ENCODE results near the gene GEMIN5. TPM values are rescaled to one million over a fixed set of nuclear protein-coding genes. Genes with fewer than 3 reads are reported as not detected.

GEMIN5 gene
- total RNA-seq, 4 donors from 2014 or later, result 19.4 to 27.7 (median 22.9) TPM

DNA sequence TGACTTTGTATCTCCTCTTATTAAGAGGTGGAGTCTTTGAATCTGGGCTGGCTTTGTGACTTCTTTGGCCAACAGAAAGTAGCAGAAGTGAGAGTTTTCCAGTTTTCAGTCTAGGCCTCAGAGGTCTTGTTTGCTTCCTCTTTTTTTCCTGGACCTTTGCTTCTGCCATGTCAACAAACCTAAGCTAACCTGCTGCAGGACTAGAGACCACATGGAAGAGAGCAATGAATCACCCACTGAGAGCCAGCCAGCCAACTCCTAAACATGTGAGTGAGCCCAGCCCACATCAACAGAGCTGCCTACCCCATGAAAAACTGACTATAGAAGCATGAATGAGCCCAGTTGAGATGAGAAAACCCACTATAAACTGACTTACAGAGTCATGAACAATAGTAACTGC, 32.7 kb upstream of the GEMIN5 start:
- TF ChIP-seq, protein P1, sequence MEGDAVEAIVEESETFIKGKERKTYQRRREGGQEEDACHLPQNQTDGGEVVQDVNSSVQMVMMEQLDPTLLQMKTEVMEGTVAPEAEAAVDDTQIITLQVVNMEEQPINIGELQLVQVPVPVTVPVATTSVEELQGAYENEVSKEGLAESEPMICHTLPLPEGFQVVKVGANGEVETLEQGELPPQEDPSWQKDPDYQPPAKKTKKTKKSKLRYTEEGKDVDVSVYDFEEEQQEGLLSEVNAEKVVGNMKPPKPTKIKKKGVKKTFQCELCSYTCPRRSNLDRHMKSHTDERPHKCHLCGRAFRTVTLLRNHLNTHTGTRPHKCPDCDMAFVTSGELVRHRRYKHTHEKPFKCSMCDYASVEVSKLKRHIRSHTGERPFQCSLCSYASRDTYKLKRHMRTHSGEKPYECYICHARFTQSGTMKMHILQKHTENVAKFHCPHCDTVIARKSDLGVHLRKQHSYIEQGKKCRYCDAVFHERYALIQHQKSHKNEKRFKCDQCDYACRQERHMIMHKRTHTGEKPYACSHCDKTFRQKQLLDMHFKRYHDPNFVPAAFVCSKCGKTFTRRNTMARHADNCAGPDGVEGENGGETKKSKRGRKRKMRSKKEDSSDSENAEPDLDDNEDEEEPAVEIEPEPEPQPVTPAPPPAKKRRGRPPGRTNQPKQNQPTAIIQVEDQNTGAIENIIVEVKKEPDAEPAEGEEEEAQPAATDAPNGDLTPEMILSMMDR (IDR thresholded peaks at IDR 0.05; ENCODE audit: low read depth), result no peak

DNA sequence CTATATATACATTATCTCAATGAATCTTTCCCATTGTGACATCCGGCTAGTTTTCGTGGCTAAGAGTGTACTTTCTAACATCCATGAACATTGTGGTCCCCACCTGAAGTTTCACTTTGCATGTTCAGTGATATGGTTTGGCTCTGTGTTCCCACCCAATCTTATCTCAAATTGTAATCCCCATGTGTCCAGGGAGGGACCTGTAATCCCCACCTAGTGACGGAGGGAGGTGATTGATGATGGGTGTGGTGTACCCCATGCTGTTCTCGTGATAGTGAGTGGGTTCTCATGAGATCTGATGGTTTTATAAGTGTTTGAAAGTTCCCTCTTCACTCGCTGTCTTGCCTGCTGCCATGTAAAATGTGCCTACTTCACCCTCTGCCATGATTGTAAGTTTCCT, 30.9 kb upstream of the GEMIN5 start:
- TF ChIP-seq, protein P1 (IDR thresholded peaks at IDR 0.05; ENCODE audit: low read depth), result no peak

DNA sequence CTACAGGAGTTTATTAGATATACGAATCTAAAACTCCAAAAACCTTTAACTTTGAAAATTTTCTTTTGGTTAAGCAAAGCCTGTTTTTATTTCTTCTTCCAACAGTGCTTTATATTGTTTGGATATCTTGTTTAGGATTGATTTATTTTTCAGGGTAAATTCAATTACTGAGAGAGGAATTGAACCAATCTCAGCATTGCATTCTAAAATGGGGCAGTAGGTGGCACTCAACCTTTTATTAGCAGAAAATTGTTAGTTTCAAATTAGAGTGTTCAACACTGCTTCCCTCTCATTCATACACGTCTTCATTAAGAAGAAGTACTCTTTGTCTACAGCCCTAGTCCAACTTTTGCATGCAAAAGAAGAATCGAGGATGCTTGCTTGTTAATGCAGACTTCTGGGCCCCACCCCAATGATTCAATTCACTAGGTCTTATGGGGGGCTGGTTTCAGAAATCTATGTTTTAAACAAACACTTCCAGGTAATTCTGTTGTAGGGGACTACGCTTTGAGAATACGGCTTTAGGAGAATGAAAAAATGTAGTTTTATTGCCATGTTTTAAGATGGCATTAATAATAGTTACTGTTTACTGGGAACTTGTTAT, 29.5 kb upstream of the GEMIN5 start:
- TF ChIP-seq, protein P1 (IDR thresholded peaks at IDR 0.05; ENCODE audit: low read depth), result no peak

DNA sequence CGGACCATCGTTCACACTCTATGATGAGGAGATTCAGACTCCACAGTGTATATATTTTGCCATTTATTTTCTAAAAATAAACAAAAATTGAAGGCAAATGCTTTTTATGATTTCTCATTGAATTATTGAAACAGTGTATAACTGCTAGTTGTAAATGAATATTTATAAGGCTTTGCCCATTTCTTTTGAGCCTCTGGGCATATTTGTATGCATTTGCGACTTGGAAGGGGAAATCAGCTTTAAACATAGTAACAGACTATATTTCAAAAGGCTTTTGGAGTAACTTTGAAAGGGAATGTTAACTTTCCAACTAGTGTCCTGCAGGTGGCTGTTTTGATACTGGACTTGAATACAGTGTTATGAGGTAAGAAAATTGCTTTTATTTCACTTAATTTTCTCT, 28.9 kb upstream of the GEMIN5 start:
- TF ChIP-seq, protein P1 (IDR thresholded peaks at IDR 0.05; ENCODE audit: low read depth), result no peak

DNA sequence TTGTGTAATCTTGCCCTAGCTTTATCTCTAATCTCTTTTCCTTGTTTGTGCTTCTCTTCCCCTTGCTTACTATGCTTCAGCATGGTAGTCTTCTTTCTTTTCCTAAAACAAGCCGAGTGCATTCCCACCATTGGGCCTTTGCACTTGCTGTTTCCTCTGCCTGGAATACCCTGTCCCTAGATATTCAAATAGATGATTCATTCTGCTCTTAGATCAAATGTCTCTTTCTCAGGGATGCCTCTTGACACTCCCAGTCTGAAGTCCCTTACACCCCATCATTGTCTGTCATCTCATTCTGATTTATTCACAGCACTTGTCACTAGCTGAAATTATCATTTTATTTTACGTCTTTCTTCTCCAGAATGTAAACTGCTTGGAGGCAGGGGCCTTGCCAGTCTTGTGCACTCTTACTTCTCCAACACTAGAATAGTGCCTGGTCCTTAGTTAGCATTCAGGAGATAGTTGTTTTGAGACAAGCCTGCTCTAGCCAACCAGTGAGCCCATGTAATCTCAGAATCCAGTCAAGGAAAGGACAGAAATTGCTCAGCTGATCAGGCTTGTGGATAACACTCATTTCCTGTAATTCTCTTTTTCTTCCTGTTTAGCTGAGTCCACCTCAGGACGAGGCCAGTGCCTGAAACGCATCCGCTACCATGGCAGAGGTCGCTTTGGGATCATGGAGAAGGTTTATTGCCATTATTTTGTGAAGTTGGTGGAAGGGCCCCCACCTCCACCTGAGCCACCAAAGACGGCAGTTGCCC, 28.2 kb upstream of the GEMIN5 start:
- TF ChIP-seq, protein P1 (IDR thresholded peaks at IDR 0.05; ENCODE audit: low read depth), result no peak

DNA sequence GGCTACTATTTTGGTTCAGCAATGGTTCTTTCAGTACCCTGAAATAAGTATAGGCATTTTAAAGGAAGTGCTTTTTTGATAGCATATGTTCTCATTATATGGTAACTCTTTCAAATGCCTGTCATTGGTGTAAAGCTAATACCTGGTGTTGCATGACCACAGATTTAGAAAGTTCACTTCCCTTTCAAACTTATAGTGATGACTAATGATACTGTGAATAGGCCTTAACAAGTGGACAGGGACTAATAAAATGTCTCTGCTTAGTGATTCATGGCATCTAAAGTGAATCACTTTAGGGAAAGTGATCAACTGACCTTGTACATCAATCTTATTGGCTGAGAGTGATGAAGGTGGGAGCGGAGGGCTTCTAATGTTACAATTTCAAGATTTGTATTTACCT, 24.5 kb upstream of the GEMIN5 start:
- TF ChIP-seq, protein P1 (IDR thresholded peaks at IDR 0.05; ENCODE audit: low read depth), result no peak

DNA sequence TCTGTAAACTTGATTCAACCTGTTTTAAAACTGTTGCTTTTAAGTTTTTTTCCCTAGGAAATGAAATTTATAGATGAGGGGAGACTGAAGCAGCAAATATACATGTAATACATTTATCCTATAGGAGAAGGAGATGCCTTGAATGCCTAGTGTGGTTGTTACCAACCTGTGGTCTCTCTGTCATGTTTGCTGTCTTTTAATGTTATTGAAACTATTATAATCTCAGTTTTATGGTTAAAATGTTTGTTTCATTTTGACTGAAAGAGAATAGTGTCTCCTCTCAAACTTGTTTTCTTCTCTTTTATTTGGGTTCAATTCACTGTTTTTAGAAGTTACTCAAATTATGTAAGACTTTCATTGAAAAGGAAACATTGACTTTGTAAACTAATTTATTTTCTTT, 18.7 kb upstream of the GEMIN5 start:
- TF ChIP-seq, protein P1 (IDR thresholded peaks at IDR 0.05; ENCODE audit: low read depth), result no peak
